Measurements from ENCODE around the gene EIF5.

- TF ChIP-seq, protein P1, sequence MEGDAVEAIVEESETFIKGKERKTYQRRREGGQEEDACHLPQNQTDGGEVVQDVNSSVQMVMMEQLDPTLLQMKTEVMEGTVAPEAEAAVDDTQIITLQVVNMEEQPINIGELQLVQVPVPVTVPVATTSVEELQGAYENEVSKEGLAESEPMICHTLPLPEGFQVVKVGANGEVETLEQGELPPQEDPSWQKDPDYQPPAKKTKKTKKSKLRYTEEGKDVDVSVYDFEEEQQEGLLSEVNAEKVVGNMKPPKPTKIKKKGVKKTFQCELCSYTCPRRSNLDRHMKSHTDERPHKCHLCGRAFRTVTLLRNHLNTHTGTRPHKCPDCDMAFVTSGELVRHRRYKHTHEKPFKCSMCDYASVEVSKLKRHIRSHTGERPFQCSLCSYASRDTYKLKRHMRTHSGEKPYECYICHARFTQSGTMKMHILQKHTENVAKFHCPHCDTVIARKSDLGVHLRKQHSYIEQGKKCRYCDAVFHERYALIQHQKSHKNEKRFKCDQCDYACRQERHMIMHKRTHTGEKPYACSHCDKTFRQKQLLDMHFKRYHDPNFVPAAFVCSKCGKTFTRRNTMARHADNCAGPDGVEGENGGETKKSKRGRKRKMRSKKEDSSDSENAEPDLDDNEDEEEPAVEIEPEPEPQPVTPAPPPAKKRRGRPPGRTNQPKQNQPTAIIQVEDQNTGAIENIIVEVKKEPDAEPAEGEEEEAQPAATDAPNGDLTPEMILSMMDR (IDR thresholded peaks at IDR 0.05) = no peak
- no peak for TF ChIP-seq POLR2A (IDR thresholded peaks at IDR 0.05)
These were observed 47.6 kb upstream of the EIF5 start for GRCh38 chr14:103286460-103286859.
